B cell (primary cell): ENCODE results near the gene CXXC1.

Experiments used
- CTCF ChIP-seq: fragments of 200-600 bp; IDR thresholded peaks from one replicate; pipeline ENCODE4 v1.8.0; 2022; ENCODE audit warnings: antibody characterized with exemption, mild to moderate bottlenecking
- EZH2 ChIP-seq: IDR thresholded peaks from 2 replicates; pipeline ENCODE4 v1.6.1; 2012; ENCODE audit warnings: borderline replicate concordance, low read depth, mild to moderate bottlenecking, moderate library complexity, low read length; ENCODE audit not compliant: insufficient read depth, poor library complexity, severe bottlenecking

GRCh38 chr18:50272568-50272967 is 14.9 kb downstream of the CXXC1 start:
- TF ChIP-seq CTCF (no peak), EZH2 (no peak)
